Testis (tissue), 2 donors: ENCODE measurements around the gene GTPBP4.

Source experiments
- POLR2A ChIP-seq: fragments of 450-650 bp; IDR thresholded peaks from one replicate; pipeline ENCODE4 v1.6.1; 2017; ENCODE audit warnings: antibody characterized with exemption, mild to moderate bottlenecking, moderate library complexity
- TF ChIP-seq, protein P1 (sequence below), 3 experiments: fragments of 450-650 bp in 2 of 3; fragments of 200-600 bp in 1 of 3; sonication (generic) in 1 of 3; IDR thresholded peaks; one replicate each; pipeline ENCODE4 v1.5.1; 2016 to 2019; ENCODE audit warnings: antibody characterized with exemption in 3 of 3, mild to moderate bottlenecking in 2 of 3, moderate library complexity in 1 of 3

DNA sequence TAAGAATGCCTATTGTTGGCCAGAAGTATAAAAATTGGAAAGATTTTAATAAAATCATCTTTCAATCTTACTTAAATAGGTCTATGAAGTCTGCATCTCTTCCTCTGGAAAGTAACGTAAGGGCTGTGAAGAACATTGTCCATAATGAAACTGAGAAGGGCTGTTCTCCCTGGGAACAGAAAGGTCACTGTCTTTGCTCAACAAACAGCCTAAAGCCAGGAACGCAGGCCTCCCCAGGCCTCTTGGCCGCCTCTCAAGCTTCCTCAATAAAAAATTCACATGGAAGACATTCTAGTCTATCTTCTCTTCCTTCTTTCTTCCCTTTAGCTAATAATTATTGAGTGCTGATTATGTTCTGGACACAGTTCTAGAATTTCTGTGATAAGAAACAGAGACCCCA, 46.5 kb downstream of the GTPBP4 start:
- TF ChIP-seq, protein P1, sequence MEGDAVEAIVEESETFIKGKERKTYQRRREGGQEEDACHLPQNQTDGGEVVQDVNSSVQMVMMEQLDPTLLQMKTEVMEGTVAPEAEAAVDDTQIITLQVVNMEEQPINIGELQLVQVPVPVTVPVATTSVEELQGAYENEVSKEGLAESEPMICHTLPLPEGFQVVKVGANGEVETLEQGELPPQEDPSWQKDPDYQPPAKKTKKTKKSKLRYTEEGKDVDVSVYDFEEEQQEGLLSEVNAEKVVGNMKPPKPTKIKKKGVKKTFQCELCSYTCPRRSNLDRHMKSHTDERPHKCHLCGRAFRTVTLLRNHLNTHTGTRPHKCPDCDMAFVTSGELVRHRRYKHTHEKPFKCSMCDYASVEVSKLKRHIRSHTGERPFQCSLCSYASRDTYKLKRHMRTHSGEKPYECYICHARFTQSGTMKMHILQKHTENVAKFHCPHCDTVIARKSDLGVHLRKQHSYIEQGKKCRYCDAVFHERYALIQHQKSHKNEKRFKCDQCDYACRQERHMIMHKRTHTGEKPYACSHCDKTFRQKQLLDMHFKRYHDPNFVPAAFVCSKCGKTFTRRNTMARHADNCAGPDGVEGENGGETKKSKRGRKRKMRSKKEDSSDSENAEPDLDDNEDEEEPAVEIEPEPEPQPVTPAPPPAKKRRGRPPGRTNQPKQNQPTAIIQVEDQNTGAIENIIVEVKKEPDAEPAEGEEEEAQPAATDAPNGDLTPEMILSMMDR (IDR thresholded peaks at IDR 0.05): no peak
- no peak for TF ChIP-seq POLR2A
